Nephron progenitor cell (in vitro differentiated cells): ENCODE measurements around the gene PCDHGC3.

ENCODE experiments used
- DNase-seq: peaks from one replicate; pipeline ENCODE4 v3.0.0; 2021
- H3K27ac Mint-ChIP-seq: 2 replicates; pipeline ENCODE4 v1.8.0; 2021; ENCODE audit warnings: mild to moderate bottlenecking, moderate library complexity, mixed read lengths
- H3K27me3 Mint-ChIP-seq: 2 replicates; pipeline ENCODE4 v1.8.0; 2021; ENCODE audit warnings: mild to moderate bottlenecking, low read depth, mixed read lengths; ENCODE audit not compliant: poor library complexity
- H3K36me3 Mint-ChIP-seq: 2 replicates; pipeline ENCODE4 v1.8.0; 2021; ENCODE audit warnings: low read depth, mixed read lengths
- H3K4me1 Mint-ChIP-seq: 2 replicates; pipeline ENCODE4 v1.8.0; 2021; ENCODE audit warnings: mixed read lengths
- H3K4me3 Mint-ChIP-seq: 2 replicates; pipeline ENCODE4 v1.8.0; 2021; ENCODE audit warnings: mild to moderate bottlenecking, moderate library complexity, mixed read lengths
- H3K9me3 Mint-ChIP-seq: 2 replicates; pipeline ENCODE4 v1.8.0; 2021; ENCODE audit warnings: mild to moderate bottlenecking, moderate library complexity, mixed read lengths
- CTCF ChIP-seq: fragments of 200-600 bp; sonication (generic); IDR thresholded peaks from 2 replicates; pipeline ENCODE4 v1.5.0; 2021; ENCODE audit warnings: antibody characterized with exemption

Gene PCDHGC3

GRCh38 chr5:141515141-141515540 lies 39.4 kb downstream of the PCDHGC3 start:
- peaks cover 96% of the 10 kb centered on the region for H3K4me1 Mint-ChIP-seq
- no peaks in the 10 kb centered on the region for H3K27me3 Mint-ChIP-seq
- peak overlapping the region; percentile 99 for H3K27ac Mint-ChIP-seq
- peaks cover 63% of the 10 kb centered on the region for H3K36me3 Mint-ChIP-seq
- no peak overlapping the region for H3K4me3 Mint-ChIP-seq
- no peaks in the 10 kb centered on the region for H3K9me3 Mint-ChIP-seq
- TF ChIP-seq CTCF, result no peak
- DNase-seq, result no peak

- peaks cover 64% of the 10 kb centered on the region for H3K36me3 Mint-ChIP-seq
- no peaks in the 10 kb centered on the region for H3K27me3 Mint-ChIP-seq
- TF ChIP-seq CTCF, result no peak
- H3K4me1 Mint-ChIP-seq, result peaks cover 99% of the 10 kb centered on the region
- no peak for DNase-seq
- H3K27ac Mint-ChIP-seq, result peak overlapping the region; percentile 99
- H3K4me3 Mint-ChIP-seq, result peak overlapping the region; percentile 44
- H3K9me3 Mint-ChIP-seq, result no peaks in the 10 kb centered on the region
Measured at GRCh38 chr5:141515946-141516671, 40.3 kb downstream of the PCDHGC3 start.

GRCh38 chr5:141516672-141517025 lies 40.9 kb downstream of the PCDHGC3 start:
- peaks cover 63% of the 10 kb centered on the region for H3K36me3 Mint-ChIP-seq
- H3K27ac Mint-ChIP-seq, result peak overlapping the region; percentile 99

GRCh38 chr5:141517312-141517711 lies 41.5 kb downstream of the PCDHGC3 start:
- Mint-ChIP-seq H3K36me3 (peaks cover 64% of the 10 kb centered on the region), H3K27ac (peak overlapping the region; percentile 86), H3K27me3 (no peaks in the 10 kb centered on the region), H3K4me3 (no peak overlapping the region), H3K9me3 (no peaks in the 10 kb centered on the region), H3K4me1 (peaks cover 99% of the 10 kb centered on the region)
- DNase-seq, result no peak
- no peak for TF ChIP-seq CTCF

More at GRCh38 chr5:141516672-141517025, 40.9 kb downstream of the PCDHGC3 start:
- no peak for DNase-seq
- Mint-ChIP-seq H3K4me3 (peak overlapping the region; percentile 47), H3K4me1 (peaks cover 99% of the 10 kb centered on the region), H3K9me3 (no peaks in the 10 kb centered on the region), H3K27me3 (no peaks in the 10 kb centered on the region)
- TF ChIP-seq CTCF, result no peak

- no peak for DNase-seq
- H3K27me3 Mint-ChIP-seq, result no peaks in the 10 kb centered on the region
- H3K4me3 Mint-ChIP-seq, result peak overlapping the region; percentile 34
- H3K9me3 Mint-ChIP-seq, result no peaks in the 10 kb centered on the region
- H3K4me1 Mint-ChIP-seq, result peaks cover 95% of the 10 kb centered on the region
- H3K36me3 Mint-ChIP-seq, result peaks cover 69% of the 10 kb centered on the region
- H3K27ac Mint-ChIP-seq, result peak overlapping the region; percentile 54
- no peak for TF ChIP-seq CTCF
Measured at GRCh38 chr5:141517880-141518617, 42.3 kb downstream of the PCDHGC3 start.
